Activated naive CD4-positive, alpha-beta T cell treated with anti-CD3 and anti-CD28 coated beads, Interleukin-2, amount 10 ng/mL, durations not matched to agents 7 days and 5 days (primary cell): ENCODE results near the gene ABCB11.

Experiments
- CTCF ChIA-PET: fragments of 350-600 bp; sonication (Branson Sonifier 250); formaldehyde crosslinking; loops from one replicate; lab custom pipeline; 2021; ENCODE audit warnings: antibody characterized with exemption; lab: Charles Lee
- DNase-seq: peaks from one replicate; pipeline ENCODE4 v3.0.0-alpha.2; 2020
- H3K27ac Mint-ChIP-seq: one replicate; pipeline ENCODE4 v1.8.0; 2021; ENCODE audit warnings: mild to moderate bottlenecking, moderate library complexity, mixed read lengths
- H3K27me3 Mint-ChIP-seq: one replicate; pipeline ENCODE4 v1.8.0; 2021; ENCODE audit warnings: mild to moderate bottlenecking, mixed read lengths
- H3K36me3 Mint-ChIP-seq: one replicate; pipeline ENCODE4 v1.8.0; 2021; ENCODE audit warnings: mixed read lengths
- H3K4me1 Mint-ChIP-seq: one replicate; pipeline ENCODE4 v1.8.0; 2021; ENCODE audit warnings: mixed read lengths
- H3K4me3 Mint-ChIP-seq: one replicate; pipeline ENCODE4 v1.8.0; 2021; ENCODE audit warnings: mild to moderate bottlenecking, moderate library complexity, mixed read lengths
- H3K9me3 Mint-ChIP-seq: one replicate; pipeline ENCODE4 v1.8.0; 2021; ENCODE audit warnings: mixed read lengths

Gene ABCB11

DNA sequence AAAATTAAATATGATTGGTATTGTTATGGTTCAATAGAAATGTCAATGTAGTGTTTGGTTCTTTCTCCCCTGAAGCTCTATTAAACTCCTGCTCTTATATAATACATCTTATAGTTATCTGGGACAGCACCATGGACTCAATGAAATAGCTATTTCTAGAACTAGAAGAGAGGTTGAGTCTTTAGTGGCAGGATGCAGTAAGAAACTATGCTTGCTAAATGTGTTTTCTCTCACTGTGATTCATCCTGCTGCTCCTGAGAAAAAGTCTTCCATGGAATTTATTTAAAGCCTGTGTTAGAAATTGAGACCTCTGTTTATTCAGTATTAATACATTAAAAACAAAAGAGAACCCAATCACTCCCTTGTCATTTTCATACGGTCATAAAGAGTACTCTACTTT, 68.5 kb downstream of the ABCB11 start:
- H3K27ac Mint-ChIP-seq = no peak overlapping the region
- no peaks in the 10 kb centered on the region for H3K36me3 Mint-ChIP-seq
- H3K9me3 Mint-ChIP-seq = no peaks in the 10 kb centered on the region
- H3K4me1 Mint-ChIP-seq = peaks cover 18% of the 10 kb centered on the region
- no peak for DNase-seq
- H3K4me3 Mint-ChIP-seq = no peak overlapping the region
- CTCF ChIA-PET = interaction anchor here (2.0 to 5.4 kb wide), 4 partner anchors 146 to 180 kb away, joined by 5 to 42 read pairs (median 32); no protein-coding TSS in a partner anchor
- H3K27me3 Mint-ChIP-seq = peaks cover 9% of the 10 kb centered on the region

DNA sequence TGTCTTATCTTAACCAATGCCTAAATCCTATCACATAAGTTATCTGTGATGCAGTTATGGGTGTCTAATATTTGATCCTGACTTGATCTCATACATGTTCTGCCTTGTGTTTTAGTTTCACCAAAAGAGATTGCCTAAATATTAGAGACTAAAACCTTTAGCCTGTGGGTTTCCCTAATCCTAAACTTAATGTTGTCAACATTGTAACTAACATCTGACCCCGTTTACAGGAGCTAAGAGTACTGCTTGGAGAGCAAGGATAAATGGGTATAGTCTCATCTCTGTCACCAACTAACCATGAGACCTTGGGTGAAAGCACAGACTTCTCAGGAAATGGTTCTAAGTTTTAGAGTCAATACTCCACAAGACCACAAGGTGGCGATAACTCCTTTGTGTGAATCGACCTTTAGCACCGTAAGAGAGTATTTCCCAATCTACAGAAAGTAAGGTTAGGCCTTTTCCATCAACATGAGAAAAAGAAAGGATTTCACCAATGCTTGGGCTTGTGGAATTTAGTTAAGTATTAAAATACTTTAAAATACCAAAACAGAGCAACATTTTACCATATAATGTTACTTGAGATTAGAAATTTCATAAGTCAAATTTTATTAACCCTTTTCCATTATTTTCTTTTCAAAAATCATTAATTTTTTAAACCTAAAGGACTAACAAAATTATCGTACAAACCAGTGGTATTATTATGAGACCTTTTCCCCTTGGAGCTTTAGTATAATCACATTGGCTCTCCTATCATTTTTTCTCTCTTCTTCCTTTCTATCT, 69.5 kb downstream of the ABCB11 start:
- Mint-ChIP-seq H3K27ac (no peak overlapping the region), H3K36me3 (no peaks in the 10 kb centered on the region), H3K4me3 (no peak overlapping the region), H3K4me1 (peaks cover 18% of the 10 kb centered on the region), H3K27me3 (peaks cover 12% of the 10 kb centered on the region), H3K9me3 (no peaks in the 10 kb centered on the region)
- CTCF ChIA-PET = interaction anchor here (1.9 to 5.4 kb wide), 6 partner anchors 9 to 181 kb away, joined by 5 to 42 read pairs (median 15); no protein-coding TSS in a partner anchor
- DNase-seq = peak; percentile 24

DNA sequence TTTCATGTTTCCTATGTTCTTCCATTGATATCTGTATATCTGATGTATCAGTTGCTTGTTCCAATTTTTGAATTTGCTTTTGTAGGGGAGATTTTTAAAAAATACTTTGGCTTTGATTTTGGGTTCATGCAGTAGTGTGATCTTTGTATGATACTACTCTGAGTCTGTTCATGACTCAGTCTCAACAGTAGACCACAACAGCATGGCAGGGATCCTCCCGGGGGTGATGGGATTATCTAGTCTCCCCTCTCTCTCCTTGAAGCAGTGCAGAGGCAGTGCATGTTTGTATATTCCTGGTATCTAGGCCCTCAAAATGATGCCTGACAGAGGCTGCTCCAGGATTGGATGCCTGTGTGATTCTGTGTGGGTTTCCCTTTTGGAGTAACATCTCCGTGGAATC, 74.7 kb downstream of the ABCB11 start:
- peaks cover under 1% of the 10 kb centered on the region for H3K4me1 Mint-ChIP-seq
- H3K36me3 Mint-ChIP-seq = peaks cover 2% of the 10 kb centered on the region
- no peak overlapping the region for H3K27ac Mint-ChIP-seq
- no peak for DNase-seq
- H3K27me3 Mint-ChIP-seq = peaks cover 23% of the 10 kb centered on the region
- H3K9me3 Mint-ChIP-seq = peaks cover 3% of the 10 kb centered on the region
- no peak overlapping the region for H3K4me3 Mint-ChIP-seq
- CTCF ChIA-PET = interaction anchor here (1.6 to 3.5 kb wide), 2 partner anchors 10 to 185 kb away, joined by 5 to 23 read pairs; no protein-coding TSS in a partner anchor

DNA sequence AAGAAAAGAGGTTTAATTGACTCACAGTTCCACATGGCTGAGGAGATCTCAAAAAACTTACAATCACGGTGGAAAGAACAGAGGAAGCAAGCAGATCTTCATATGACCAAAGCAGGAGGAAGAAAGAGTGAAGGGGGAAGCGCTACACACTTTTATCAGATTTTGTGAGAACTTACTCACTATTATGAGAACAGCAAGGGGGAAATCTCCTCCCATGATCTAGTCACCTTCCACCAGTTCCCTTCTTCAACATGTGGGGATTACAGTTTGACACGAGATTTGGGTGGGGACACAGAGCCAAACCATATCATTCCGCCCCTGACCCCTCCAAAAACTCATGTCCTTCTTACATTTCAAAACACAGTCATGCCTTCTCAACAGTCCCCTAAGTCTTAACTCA, 75.8 kb downstream of the ABCB11 start:
- H3K27me3 Mint-ChIP-seq = peaks cover 23% of the 10 kb centered on the region
- DNase-seq = no peak
- no peaks in the 10 kb centered on the region for H3K4me1 Mint-ChIP-seq
- CTCF ChIA-PET = no interaction called here
- no peak overlapping the region for H3K4me3 Mint-ChIP-seq
- peaks cover 3% of the 10 kb centered on the region for H3K9me3 Mint-ChIP-seq
- peaks cover 2% of the 10 kb centered on the region for H3K36me3 Mint-ChIP-seq
- no peak overlapping the region for H3K27ac Mint-ChIP-seq

DNA sequence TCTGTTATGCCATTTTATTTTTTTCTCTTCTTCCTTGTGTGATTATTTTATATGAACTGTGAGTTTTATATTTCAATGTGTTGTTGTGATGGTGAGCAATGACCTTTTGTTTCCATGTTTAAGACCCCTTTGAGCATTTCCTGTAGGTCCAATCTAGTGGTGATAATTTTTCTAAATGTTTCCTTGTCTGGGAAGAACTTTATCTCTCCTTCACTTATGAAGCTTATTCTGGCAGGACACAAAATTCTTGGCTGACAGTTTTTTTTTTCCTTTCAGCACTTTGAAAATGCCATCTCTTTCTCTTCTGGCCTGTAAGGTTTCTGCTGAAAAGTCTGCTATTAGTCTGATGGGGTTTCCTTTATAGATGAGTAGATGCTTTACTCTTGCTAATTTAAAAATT, 76.9 kb downstream of the ABCB11 start:
- no peaks in the 10 kb centered on the region for H3K4me1 Mint-ChIP-seq
- no peak for DNase-seq
- CTCF ChIA-PET = no interaction called here
- peaks cover 3% of the 10 kb centered on the region for H3K9me3 Mint-ChIP-seq
- no peak overlapping the region for H3K4me3 Mint-ChIP-seq
- H3K27ac Mint-ChIP-seq = no peak overlapping the region
- H3K27me3 Mint-ChIP-seq = peaks cover 23% of the 10 kb centered on the region
- H3K36me3 Mint-ChIP-seq = peaks cover 2% of the 10 kb centered on the region

DNA sequence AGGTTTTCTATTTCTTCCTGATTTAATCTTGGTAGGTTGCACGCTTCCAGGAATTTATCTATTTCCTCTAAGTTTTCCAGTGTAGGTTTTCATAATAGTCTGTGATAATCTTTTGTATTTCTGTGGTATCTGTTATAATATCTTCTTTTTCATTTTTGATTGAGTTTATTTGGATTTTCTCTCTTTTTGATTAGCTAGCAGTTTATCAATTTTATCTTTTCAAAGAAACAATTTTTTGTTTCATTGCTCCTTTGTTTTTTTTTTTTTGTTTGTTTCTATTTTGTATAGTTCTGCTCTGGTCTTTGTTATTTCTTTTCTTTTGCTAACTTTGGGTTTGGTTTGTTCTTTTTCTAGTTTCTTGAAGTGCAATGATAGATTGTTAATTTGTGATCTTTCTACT, 78.7 kb downstream of the ABCB11 start:
- no peak overlapping the region for H3K4me3 Mint-ChIP-seq
- H3K9me3 Mint-ChIP-seq = peaks cover 3% of the 10 kb centered on the region
- CTCF ChIA-PET = no interaction called here
- H3K27me3 Mint-ChIP-seq = peaks cover 23% of the 10 kb centered on the region
- no peak for DNase-seq
- H3K36me3 Mint-ChIP-seq = peaks cover 2% of the 10 kb centered on the region
- no peak overlapping the region for H3K27ac Mint-ChIP-seq
- peaks cover 7% of the 10 kb centered on the region for H3K4me1 Mint-ChIP-seq

DNA sequence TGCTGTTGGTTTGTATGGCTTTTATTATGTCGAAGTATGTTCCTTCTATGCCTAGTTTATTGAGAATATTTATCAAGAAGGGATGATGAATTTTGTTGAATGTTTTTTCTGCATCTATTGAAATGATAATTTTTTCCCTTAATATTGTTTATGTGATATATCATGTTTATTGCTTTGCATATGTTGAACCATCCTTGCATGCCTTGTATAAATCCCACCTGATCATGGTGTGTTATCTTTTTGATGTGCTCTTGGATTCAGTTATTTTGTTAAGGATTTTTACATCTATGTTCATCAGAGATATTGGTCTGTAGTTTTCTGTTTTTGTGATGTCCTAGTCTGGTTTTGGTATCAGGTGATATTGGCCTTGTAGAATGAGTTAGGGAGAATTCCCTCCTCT, 79.3 kb downstream of the ABCB11 start:
- no peak overlapping the region for H3K27ac Mint-ChIP-seq
- DNase-seq = no peak
- H3K27me3 Mint-ChIP-seq = peaks cover 22% of the 10 kb centered on the region
- peaks cover 7% of the 10 kb centered on the region for H3K4me1 Mint-ChIP-seq
- CTCF ChIA-PET = no interaction called here
- peaks cover 2% of the 10 kb centered on the region for H3K36me3 Mint-ChIP-seq
- no peak overlapping the region for H3K4me3 Mint-ChIP-seq
- peaks cover 3% of the 10 kb centered on the region for H3K9me3 Mint-ChIP-seq

DNA sequence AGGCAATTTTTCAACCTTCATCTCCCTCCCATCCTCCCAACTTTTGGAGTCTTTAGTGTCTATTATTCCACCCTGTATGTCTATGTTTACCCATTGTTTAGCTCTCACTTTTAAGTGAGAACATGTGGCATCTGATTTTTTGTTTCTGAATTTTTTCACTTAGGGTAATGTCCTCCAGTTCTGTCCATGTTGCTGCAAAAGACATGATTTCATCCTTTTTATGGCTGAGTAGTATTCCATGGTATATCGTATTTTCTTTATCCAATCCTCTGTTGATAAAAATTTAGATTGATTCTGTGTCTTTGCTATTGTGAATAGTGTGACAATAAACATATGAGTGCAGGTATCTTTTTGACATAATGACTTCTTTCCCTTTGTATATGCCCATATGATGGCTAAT, 81.8 kb downstream of the ABCB11 start:
- Mint-ChIP-seq H3K27ac (no peak overlapping the region), H3K36me3 (peaks cover 2% of the 10 kb centered on the region), H3K4me1 (peaks cover 7% of the 10 kb centered on the region), H3K4me3 (no peak overlapping the region), H3K27me3 (peaks cover 8% of the 10 kb centered on the region), H3K9me3 (peaks cover 3% of the 10 kb centered on the region)
- CTCF ChIA-PET = interaction anchor here (1.0 to 2.7 kb wide), 10 partner anchors 9 to 193 kb away, joined by 3 to 8 read pairs (median 5); no protein-coding TSS in a partner anchor
- DNase-seq = no peak

DNA sequence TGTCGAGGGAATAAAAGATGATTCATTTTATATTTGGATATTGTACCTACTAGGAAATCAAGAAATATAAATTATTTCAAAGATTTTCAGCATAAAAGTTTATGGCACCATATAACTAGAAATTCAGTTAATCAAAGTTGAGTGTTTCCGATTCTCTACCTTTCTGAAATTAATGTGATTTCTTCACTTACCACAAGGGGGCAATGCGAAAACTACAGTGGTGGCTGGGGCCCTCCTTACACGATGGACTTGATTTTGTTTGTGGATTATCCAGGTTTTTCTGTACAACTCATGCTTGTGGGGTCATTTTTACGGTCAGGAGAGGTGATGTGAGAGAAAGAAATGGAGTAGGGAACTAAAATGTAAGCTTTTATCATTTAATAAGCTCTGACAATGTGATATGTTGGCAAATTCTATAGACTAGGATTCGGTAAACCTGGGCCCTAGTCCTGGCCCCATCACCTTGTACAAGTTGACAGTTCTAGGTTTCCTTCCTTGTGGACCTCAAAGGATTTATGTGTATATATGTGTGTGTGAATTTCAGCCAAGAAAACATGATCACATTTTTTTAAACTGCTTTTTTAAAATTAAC, 82.4 kb downstream of the ABCB11 start:
- H3K9me3 Mint-ChIP-seq = peaks cover 3% of the 10 kb centered on the region
- CTCF ChIA-PET = interaction anchor here (1.0 to 2.7 kb wide), 8 partner anchors 8 to 193 kb away, joined by 3 to 8 read pairs (median 5); no protein-coding TSS in a partner anchor
- peaks cover 7% of the 10 kb centered on the region for H3K4me1 Mint-ChIP-seq
- H3K4me3 Mint-ChIP-seq = no peak overlapping the region
- no peak for DNase-seq
- no peak overlapping the region for H3K27ac Mint-ChIP-seq
- peaks cover 13% of the 10 kb centered on the region for H3K27me3 Mint-ChIP-seq
- peaks cover 2% of the 10 kb centered on the region for H3K36me3 Mint-ChIP-seq

DNA sequence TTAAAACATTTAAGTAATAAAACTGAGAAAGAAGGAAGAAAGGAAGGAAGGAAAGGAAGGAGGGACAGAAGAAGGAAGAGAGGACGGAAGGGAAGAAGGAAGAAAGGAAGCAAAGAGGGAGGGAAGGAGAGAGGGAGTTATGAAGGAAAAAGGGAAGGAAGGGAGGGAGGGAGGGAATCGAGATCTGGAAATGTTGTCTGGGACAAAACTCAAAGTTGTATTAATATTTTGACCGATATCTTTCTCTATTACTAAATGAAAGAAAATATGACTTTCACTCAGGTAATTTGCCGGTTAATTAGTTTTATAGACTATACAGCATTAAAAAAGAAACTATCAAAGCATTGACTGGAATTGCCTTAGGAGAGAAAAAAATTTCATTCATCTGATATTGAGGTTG, 85.6 kb downstream of the ABCB11 start:
- Mint-ChIP-seq H3K4me3 (no peak overlapping the region), H3K27ac (no peak overlapping the region), H3K4me1 (peaks cover 7% of the 10 kb centered on the region), H3K36me3 (no peaks in the 10 kb centered on the region), H3K9me3 (no peaks in the 10 kb centered on the region), H3K27me3 (peaks cover 7% of the 10 kb centered on the region)
- DNase-seq = no peak
- CTCF ChIA-PET = interaction anchor here (0.5 kb wide), 1 partner anchor 23 kb away, joined by 3 read pairs; no protein-coding TSS in a partner anchor

DNA sequence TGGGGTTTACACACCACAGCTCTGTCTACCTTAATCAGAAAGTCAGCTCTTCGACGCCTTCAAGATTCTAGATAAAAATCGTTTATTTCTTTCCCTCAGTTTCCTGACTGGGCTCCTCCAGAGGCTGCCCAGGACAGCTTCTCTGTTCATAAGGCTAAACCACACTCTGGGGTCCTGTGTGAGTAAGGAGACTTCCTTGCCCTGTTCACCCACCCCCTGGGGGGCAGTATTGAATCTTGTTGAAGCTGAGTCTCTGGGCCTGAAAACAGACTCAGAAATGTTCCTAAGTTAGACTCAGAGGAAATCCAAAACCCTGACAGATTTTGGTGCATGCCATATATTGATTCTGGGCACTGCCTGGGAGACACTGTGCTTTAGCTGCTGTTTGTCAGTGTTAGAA, 87.1 kb downstream of the ABCB11 start:
- H3K9me3 Mint-ChIP-seq = no peaks in the 10 kb centered on the region
- CTCF ChIA-PET = interaction anchor here (0.9 to 1.2 kb wide), 2 partner anchors 9 to 20 kb away, joined by 3 to 5 read pairs; no protein-coding TSS in a partner anchor
- peaks cover 7% of the 10 kb centered on the region for H3K4me1 Mint-ChIP-seq
- H3K27ac Mint-ChIP-seq = no peak overlapping the region
- peaks cover 7% of the 10 kb centered on the region for H3K27me3 Mint-ChIP-seq
- no peak overlapping the region for H3K4me3 Mint-ChIP-seq
- no peak for DNase-seq
- H3K36me3 Mint-ChIP-seq = no peaks in the 10 kb centered on the region

DNA sequence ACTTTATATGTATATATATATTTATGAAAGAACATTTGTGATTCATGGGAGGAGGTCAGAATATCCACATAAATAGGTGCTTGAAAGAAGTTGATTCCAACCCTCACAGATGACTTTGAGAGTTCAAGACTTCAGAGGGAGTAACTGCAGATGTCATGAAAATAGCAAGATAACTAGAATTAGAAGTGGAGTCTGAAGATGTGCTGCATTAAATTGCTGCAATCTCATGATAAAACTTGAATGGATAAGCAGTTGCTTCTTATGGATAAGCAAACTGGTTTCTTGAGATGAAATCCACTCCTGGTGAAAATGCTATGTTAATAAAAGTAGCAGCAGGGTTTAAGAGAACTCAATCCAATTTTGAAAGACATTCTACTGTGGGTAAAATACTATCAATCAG, 89.8 kb downstream of the ABCB11 start:
- Mint-ChIP-seq H3K27me3 (peaks cover 7% of the 10 kb centered on the region), H3K36me3 (no peaks in the 10 kb centered on the region), H3K4me1 (no peaks in the 10 kb centered on the region), H3K4me3 (no peak overlapping the region), H3K27ac (no peak overlapping the region), H3K9me3 (no peaks in the 10 kb centered on the region)
- DNase-seq = no peak
- CTCF ChIA-PET = interaction anchor here (0.9 kb wide), 1 partner anchor 168 kb away, joined by 3 read pairs; no protein-coding TSS in a partner anchor

DNA sequence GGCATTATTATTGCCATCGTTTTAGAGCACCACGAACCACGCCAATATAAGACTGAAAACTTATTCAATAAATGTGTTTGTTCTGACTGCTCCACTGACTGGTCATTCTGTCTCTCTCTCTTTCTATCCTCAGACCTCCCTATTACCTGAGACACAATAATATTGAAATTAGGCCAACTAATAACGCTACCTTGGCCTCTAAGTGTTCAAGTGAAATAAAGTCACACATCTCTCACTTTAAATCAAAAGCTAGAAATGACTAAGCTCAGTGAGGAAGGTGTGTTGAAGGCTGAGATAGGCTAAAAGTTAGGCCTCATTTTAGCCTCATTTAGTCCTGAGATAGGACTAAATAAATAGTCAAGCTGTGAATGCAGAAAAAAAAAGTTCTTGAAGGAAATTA, 91.2 kb downstream of the ABCB11 start:
- Mint-ChIP-seq H3K4me3 (no peak overlapping the region), H3K36me3 (no peaks in the 10 kb centered on the region), H3K27me3 (peaks cover 13% of the 10 kb centered on the region), H3K4me1 (no peaks in the 10 kb centered on the region), H3K27ac (no peak overlapping the region), H3K9me3 (no peaks in the 10 kb centered on the region)
- DNase-seq = no peak
- CTCF ChIA-PET = interaction anchor here (1.3 kb wide), 1 partner anchor 9 kb away, joined by 5 read pairs; no protein-coding TSS in a partner anchor

DNA sequence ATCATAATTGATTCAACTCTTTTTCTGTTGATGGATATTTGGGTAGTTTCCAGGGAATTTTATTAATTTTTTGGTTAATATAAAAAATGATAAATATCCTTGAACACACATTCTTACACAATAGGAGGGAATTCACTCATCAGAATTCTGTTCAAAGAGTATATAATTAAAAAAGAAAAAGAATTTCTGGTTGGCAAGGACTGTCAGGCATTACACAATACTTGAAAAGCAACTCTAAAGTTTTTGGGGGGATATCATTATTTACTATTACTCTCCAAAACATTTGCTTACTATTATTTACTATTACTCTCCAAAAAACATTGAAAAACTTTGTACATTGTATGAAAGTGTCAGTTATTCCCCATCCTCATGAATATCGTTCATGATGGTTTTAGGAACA, 92.1 kb downstream of the ABCB11 start:
- H3K36me3 Mint-ChIP-seq = no peaks in the 10 kb centered on the region
- H3K27ac Mint-ChIP-seq = no peak overlapping the region
- no peaks in the 10 kb centered on the region for H3K9me3 Mint-ChIP-seq
- DNase-seq = no peak
- no peak overlapping the region for H3K4me3 Mint-ChIP-seq
- H3K4me1 Mint-ChIP-seq = no peaks in the 10 kb centered on the region
- CTCF ChIA-PET = no interaction called here
- H3K27me3 Mint-ChIP-seq = peaks cover 9% of the 10 kb centered on the region
